ENCODE measurements around the gene EFCAB10. TPM values are rescaled to one million over a fixed set of nuclear protein-coding genes. Genes with fewer than 3 reads are reported as not detected.
A peak's percentile ranks its signal among the peaks of the same experiment; 100 is the strongest.

The EFCAB10 gene, protein sequence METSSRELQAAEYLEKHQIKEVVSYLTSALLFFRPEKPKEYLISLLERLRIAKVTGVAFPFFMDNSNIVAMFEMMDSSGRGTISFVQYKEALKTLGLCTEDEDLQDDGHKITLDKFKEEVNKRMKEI
- total RNA-seq (2021) (not detected in 2 replicates), Bru-seq, nascent RNA (percentile 21 among the genes with signal in this experiment), BruChase-seq, experiment 1, labeled RNA remaining after a 2-hour chase (percentile 21 among the genes with signal in this experiment), BruChase-seq, experiment 2, labeled RNA remaining after a 6-hour chase (percentile 17 among the genes with signal in this experiment)
- long read RNA-seq, partial matches to known transcripts, result 0 of 1 reads
- long read RNA-seq, other reads (novel, unspliced or antisense), result 1 of 1 reads

DNA sequence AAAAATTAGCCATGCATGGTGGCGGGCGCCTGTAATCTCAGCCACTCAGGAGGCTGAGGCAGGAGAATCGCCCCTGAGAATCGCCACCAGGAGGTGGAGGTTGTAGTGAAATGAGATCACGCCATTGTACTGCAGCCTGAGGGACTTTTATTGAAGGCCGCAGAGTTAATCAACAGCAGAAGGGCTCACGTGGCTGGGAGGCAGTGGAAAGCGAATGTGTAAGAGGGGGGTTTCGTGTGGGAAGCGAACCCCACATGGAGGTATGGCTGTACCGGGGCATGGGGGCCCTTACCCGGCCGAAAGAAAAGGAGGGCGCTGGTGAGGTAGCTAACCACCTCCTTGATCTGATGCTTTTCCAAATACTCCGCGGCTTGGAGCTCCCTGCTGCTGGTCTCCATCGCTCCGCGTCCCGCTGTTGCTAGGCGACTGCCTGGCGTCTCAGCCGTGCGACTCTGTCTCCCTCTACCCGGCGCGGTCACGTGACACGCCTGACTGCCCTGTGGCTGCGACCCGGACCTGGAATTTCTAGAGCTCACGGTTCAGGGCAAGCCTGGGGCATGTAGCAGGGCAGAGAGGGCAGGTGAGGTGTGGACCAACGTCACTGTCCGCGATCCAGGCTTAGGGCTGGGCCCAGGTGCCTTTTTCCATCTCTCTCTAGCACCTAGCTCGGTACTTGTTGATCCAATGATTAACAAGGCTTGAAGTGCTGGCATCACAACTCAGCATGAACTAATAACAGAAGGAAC lies at the start of gene EFCAB10:
EFCAB10 (minus strand) TSS at position 428 of the 746 bp plus-strand sequence; CDS start at position 398, 30 bp downstream.
- no peak within 1 kb of the TSS for H3K4me3 ChIP-seq
- H3K36me3 ChIP-seq (ENCODE audit: low read depth), result no peaks in the 10 kb centered on the region
- 0 out of 2 replicates have a peak, but pooled peaks cover 4% of the 10 kb centered on the region for H3K9me3 ChIP-seq (ENCODE audit: insufficient read depth, low read depth)
- no peaks in the 10 kb centered on the region for H3K27me3 ChIP-seq (ENCODE audit: insufficient read depth, low read depth)
- no peaks in the 10 kb centered on the region for H3K4me1 ChIP-seq (replicated peaks; ENCODE audit: insufficient read depth)
- no peaks in the 10 kb centered on the region for H3K9me2 ChIP-seq (ENCODE audit: insufficient read depth)
- peak in 1 of 2 experiments; percentile 62 for DNase-seq
- CTCF ChIA-PET, result interaction anchor here (0.6 to 0.7 kb wide), 2 partner anchors 19 to 579 kb away, joined by 3 to 4 read pairs; no protein-coding TSS in a partner anchor
- intact Hi-C loops (cut with micrococcal nuclease; ENCODE audit: unreplicated experiment), result loop anchor here (10.0 kb wide), 1 partner anchor 176 kb away; no protein-coding TSS in a partner anchor
- TF ChIP-seq, protein P1, sequence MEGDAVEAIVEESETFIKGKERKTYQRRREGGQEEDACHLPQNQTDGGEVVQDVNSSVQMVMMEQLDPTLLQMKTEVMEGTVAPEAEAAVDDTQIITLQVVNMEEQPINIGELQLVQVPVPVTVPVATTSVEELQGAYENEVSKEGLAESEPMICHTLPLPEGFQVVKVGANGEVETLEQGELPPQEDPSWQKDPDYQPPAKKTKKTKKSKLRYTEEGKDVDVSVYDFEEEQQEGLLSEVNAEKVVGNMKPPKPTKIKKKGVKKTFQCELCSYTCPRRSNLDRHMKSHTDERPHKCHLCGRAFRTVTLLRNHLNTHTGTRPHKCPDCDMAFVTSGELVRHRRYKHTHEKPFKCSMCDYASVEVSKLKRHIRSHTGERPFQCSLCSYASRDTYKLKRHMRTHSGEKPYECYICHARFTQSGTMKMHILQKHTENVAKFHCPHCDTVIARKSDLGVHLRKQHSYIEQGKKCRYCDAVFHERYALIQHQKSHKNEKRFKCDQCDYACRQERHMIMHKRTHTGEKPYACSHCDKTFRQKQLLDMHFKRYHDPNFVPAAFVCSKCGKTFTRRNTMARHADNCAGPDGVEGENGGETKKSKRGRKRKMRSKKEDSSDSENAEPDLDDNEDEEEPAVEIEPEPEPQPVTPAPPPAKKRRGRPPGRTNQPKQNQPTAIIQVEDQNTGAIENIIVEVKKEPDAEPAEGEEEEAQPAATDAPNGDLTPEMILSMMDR (conservative IDR thresholded peaks at IDR 0.05), result no peak
- no peak for TF ChIP-seq EZH2 (IDR thresholded peaks at IDR 0.05; ENCODE audit: low read depth)
- no peak within 1 kb of the TSS for H3K27ac ChIP-seq
- H3F3A ChIP-seq (ENCODE audit: insufficient read depth, low read depth), result 0 out of 2 replicates have a peak, but pooled peaks cover 3% of the 10 kb centered on the region
- no peak within 1 kb of the TSS for H2AFZ ChIP-seq
- no peak within 1 kb of the TSS for H3K4me2 ChIP-seq
- H4K20me1 ChIP-seq (ENCODE audit: insufficient read depth), result no peaks in the 10 kb centered on the region
- BruUV-seq (replicated peaks), result no TSS peak
- no peaks in the 10 kb centered on the region for H3K79me2 ChIP-seq (ENCODE audit: low read depth)
- POLR2A ChIA-PET (ENCODE audit: unreplicated experiment), result no interaction called here

DNA sequence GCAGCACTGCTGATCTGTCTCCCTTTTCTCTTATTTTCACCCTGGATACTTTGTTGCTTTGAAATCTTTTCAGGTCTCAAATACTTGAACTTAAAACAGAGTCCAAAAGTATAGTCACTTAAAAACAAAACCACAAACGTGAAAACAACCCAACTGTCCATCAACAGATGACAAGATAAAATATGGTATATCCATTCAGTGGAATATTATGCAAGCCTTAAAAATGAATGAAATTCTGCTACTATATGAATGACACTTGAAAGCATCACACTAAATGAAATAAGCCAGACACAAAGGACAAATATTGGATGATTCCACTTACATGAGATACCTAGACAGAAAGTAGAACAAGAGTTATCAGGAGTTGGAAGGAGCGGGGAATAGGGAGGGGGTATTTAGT lies 44.7 kb upstream of the EFCAB10 start:
- H3K4me2 ChIP-seq, result no peak overlapping the region
- H3K4me1 ChIP-seq (replicated peaks; ENCODE audit: insufficient read depth), result no peaks in the 10 kb centered on the region
- intact Hi-C loops (cut with micrococcal nuclease; ENCODE audit: unreplicated experiment), result no loop called here
- H3K27ac ChIP-seq, result no peak overlapping the region
- no peaks in the 10 kb centered on the region for H3K27me3 ChIP-seq (ENCODE audit: insufficient read depth, low read depth)
- no peaks in the 10 kb centered on the region for H3F3A ChIP-seq (ENCODE audit: insufficient read depth, low read depth)
- no peak overlapping the region for H2AFZ ChIP-seq
- ChIA-PET POLR2A (ENCODE audit: unreplicated experiment) (no interaction called here), CTCF (no interaction called here)
- no peak for TF ChIP-seq EZH2 (IDR thresholded peaks at IDR 0.05; ENCODE audit: low read depth)
- TF ChIP-seq, protein P1 (conservative IDR thresholded peaks at IDR 0.05), result no peak
- H4K20me1 ChIP-seq (ENCODE audit: insufficient read depth), result no peaks in the 10 kb centered on the region
- no peaks in the 10 kb centered on the region for H3K36me3 ChIP-seq (ENCODE audit: low read depth)
- no peaks in the 10 kb centered on the region for H3K79me2 ChIP-seq (ENCODE audit: low read depth)
- no peaks in the 10 kb centered on the region for H3K9me2 ChIP-seq (ENCODE audit: insufficient read depth)
- BruUV-seq (replicated peaks), result no TSS peak
- DNase-seq, result no peak
- no peak overlapping the region for H3K4me3 ChIP-seq
- H3K9me3 ChIP-seq (ENCODE audit: insufficient read depth, low read depth), result no peaks in the 10 kb centered on the region; the same call in 1 of the 2 replicates

DNA sequence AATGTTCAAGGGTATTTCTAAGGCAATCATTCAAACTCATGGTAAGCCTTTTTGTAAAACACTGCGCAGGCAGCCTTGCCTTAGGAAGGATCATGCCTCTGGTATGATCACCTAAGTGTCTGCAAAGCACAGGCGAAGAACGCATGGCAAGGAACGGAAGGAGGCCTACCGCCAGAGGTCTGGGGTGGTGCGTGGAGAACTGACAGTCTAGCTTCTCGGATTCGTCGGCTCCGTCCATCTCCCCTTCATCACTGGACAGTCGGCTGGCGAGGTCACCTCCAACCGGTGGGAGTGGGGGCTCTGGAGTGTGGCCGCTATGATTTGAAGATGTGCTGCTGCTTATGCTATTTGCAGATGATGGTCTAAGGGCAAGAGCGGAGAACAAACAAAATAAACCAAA lies 42.6 kb upstream of the EFCAB10 start:
- Histone ChIP-seq H4K20me1 (ENCODE audit: insufficient read depth) (no peaks in the 10 kb centered on the region), H3K9me3 (ENCODE audit: insufficient read depth, low read depth) (no peaks in the 10 kb centered on the region; the same call in 1 of the 2 replicates), H3K4me3 (no peak overlapping the region), H3K36me3 (ENCODE audit: low read depth) (no peaks in the 10 kb centered on the region), H3K9me2 (ENCODE audit: insufficient read depth) (no peaks in the 10 kb centered on the region), H3K27me3 (ENCODE audit: insufficient read depth, low read depth) (no peaks in the 10 kb centered on the region), H3K4me2 (no peak overlapping the region), H2AFZ (no peak overlapping the region), H3K27ac (no peak overlapping the region), H3F3A (ENCODE audit: insufficient read depth, low read depth) (no peaks in the 10 kb centered on the region), H3K4me1 (replicated peaks; ENCODE audit: insufficient read depth) (no peaks in the 10 kb centered on the region), H3K79me2 (ENCODE audit: low read depth) (no peaks in the 10 kb centered on the region)
- TF ChIP-seq EZH2 (IDR thresholded peaks at IDR 0.05; ENCODE audit: low read depth), result no peak
- TF ChIP-seq, protein P1 (conservative IDR thresholded peaks at IDR 0.05), result no peak
- ChIA-PET CTCF (no interaction called here), POLR2A (ENCODE audit: unreplicated experiment) (no interaction called here)
- no peak for DNase-seq
- no TSS peak for BruUV-seq (replicated peaks)
- intact Hi-C loops (cut with micrococcal nuclease; ENCODE audit: unreplicated experiment), result no loop called here

Data from PC-9 (cell line).